IMR-90 (cell line): ENCODE measurements around the gene SVEP1. TPM values are rescaled to one million over a fixed set of nuclear protein-coding genes. Genes with fewer than 3 reads are reported as not detected.

ENCODE experiments used
- ATAC-seq: fragments of 200-7000 bp; cut with Tn5 transposase; 2 replicates; pipeline ENCODE4 v1.9.1; 2020; ENCODE audit warnings: low read depth, mild to moderate bottlenecking, moderate library complexity
- BruUV-seq: library from RNA; stranded (reverse); fragments of 400-500 nt; replicated peaks from 2 replicates; lab custom pipeline; 2021; lab: Mats Ljungman, UMichigan
- CTCF ChIA-PET: fragments of 300-600 bp; formaldehyde crosslinking; extraction: SDS; loops from one replicate; lab custom pipeline; 2021; ENCODE audit warnings: antibody characterized with exemption; lab: Yijun Ruan, JAX
- POLR2A ChIA-PET: fragments of 300-600 bp; sonication (Branson Sonifier 250); formaldehyde crosslinking; loops from one replicate; lab custom pipeline; 2022; ENCODE audit warnings: antibody characterized with exemption; ENCODE audit not compliant: unreplicated experiment; lab: Charles Lee
- DNase-seq: peaks from one replicate; pipeline ENCODE4 v3.0.0; 2013
- H2AFZ ChIP-seq: replicated peaks from 2 replicates; pipeline ENCODE3; 2013; ENCODE audit warnings: low read length, mild to moderate bottlenecking; ENCODE audit not compliant: poor library complexity
- H2AK5ac ChIP-seq: 2 replicates; pipeline ENCODE4 v1.6.1; 2013; ENCODE audit warnings: low read depth, low read length, inconsistent platforms
- H2AK9ac ChIP-seq: replicated peaks from 2 replicates; pipeline ENCODE3; 2013; ENCODE audit warnings: mild to moderate bottlenecking, low read depth, low read length, moderate library complexity; ENCODE audit not compliant: poor library complexity
- H2BK120ac ChIP-seq: 2 replicates; pipeline ENCODE4 v1.6.1; 2013; ENCODE audit warnings: low read depth, low read length, inconsistent platforms
- H2BK15ac ChIP-seq: 3 replicates; pipeline ENCODE4 v1.6.1; 2013; ENCODE audit warnings: low read depth, low read length, inconsistent platforms
- H2BK20ac ChIP-seq: 2 replicates; pipeline ENCODE4 v1.6.1; 2013; ENCODE audit warnings: low read depth, mild to moderate bottlenecking, inconsistent platforms, low read length, moderate library complexity
- H2BK5ac ChIP-seq: 2 replicates; pipeline ENCODE4 v1.6.1; 2013; ENCODE audit warnings: mild to moderate bottlenecking, low read depth, low read length, inconsistent platforms; ENCODE audit not compliant: poor library complexity, severe bottlenecking
- H3K14ac ChIP-seq: replicated peaks from 2 replicates; pipeline ENCODE4 v1.6.1; 2013; ENCODE audit warnings: low read depth, low read length, inconsistent platforms
- H3K18ac ChIP-seq: 2 replicates; pipeline ENCODE4 v1.6.1; 2013; ENCODE audit warnings: low read depth, low read length, control low read depth
- H3K23ac ChIP-seq: 2 replicates; pipeline ENCODE4 v1.6.1; 2013; ENCODE audit warnings: low read depth, low read length, inconsistent platforms
- H3K27ac ChIP-seq: 2 replicates; pipeline ENCODE4 v1.5.1; 2013; ENCODE audit warnings: mild to moderate bottlenecking, control low read depth, low read length; ENCODE audit not compliant: insufficient read depth
- H3K27me3 ChIP-seq: 2 replicates; pipeline ENCODE4 v1.6.1; 2013; ENCODE audit warnings: low read length; ENCODE audit not compliant: control insufficient read depth, insufficient read depth
- H3K36me3 ChIP-seq: 2 replicates; pipeline ENCODE4 v1.6.1; 2013; ENCODE audit warnings: low read length, mixed read lengths; ENCODE audit not compliant: control insufficient read depth, insufficient read depth
- H3K4ac ChIP-seq: 2 replicates; pipeline ENCODE4 v1.6.1; 2013; ENCODE audit warnings: low read depth, low read length, inconsistent platforms
- H3K4me1 ChIP-seq: 2 replicates; pipeline ENCODE4 v1.6.1; 2013; ENCODE audit warnings: low read length, mixed read lengths; ENCODE audit not compliant: control insufficient read depth, insufficient read depth
- H3K4me2 ChIP-seq: 2 replicates; pipeline ENCODE4 v1.6.1; 2013; ENCODE audit warnings: low read depth, mild to moderate bottlenecking, control low read depth, low read length, moderate library complexity
- H3K4me3 ChIP-seq: 2 replicates; pipeline ENCODE4 v1.5.1; 2013; ENCODE audit warnings: low read depth, mild to moderate bottlenecking, control low read depth, low read length, moderate library complexity; ENCODE audit not compliant: insufficient read depth
- H3K56ac ChIP-seq: 2 replicates; pipeline ENCODE4 v1.6.1; 2013; ENCODE audit warnings: low read length, inconsistent platforms; ENCODE audit not compliant: insufficient read depth; ENCODE audit errors: extremely low read depth
- H3K79me1 ChIP-seq, 2 experiments: 2 replicates each; pipeline ENCODE4 v1.6.1; 2013; ENCODE audit warnings: low read length in 2 of 2, inconsistent platforms in 1 of 2, low read depth in 1 of 2
- H3K9ac ChIP-seq: 2 replicates; pipeline ENCODE4 v1.6.1; 2013; ENCODE audit warnings: low read depth, low read length, control low read depth
- H3K9me1 ChIP-seq: 2 replicates; pipeline ENCODE4 v1.6.1; 2013; ENCODE audit warnings: low read length, inconsistent platforms; ENCODE audit not compliant: insufficient read depth
- H3K9me3 ChIP-seq: 2 replicates; pipeline ENCODE4 v1.6.1; 2013; ENCODE audit warnings: low read length; ENCODE audit not compliant: control insufficient read depth, insufficient read depth
- H4K20me1 ChIP-seq: 2 replicates; pipeline ENCODE4 v1.6.1; 2013; ENCODE audit warnings: low read length, inconsistent platforms; ENCODE audit not compliant: insufficient read depth
- H4K5ac ChIP-seq: 2 replicates; pipeline ENCODE4 v1.6.1; 2013; ENCODE audit warnings: mild to moderate bottlenecking, low read depth, low read length, control low read depth
- H4K8ac ChIP-seq, 2 experiments: 2 replicates each; pipeline ENCODE4 v1.6.1; 2013; ENCODE audit warnings: low read depth in 2 of 2, low read length in 2 of 2, control low read depth in 1 of 2, inconsistent platforms in 1 of 2
- H4K91ac ChIP-seq: 2 replicates; pipeline ENCODE4 v1.6.1; 2013; ENCODE audit warnings: low read depth, low read length, inconsistent platforms; ENCODE audit not compliant: insufficient read depth
- BHLHE40 ChIP-seq: fragments of 150-350 bp; IDR thresholded peaks from 2 replicates; pipeline ENCODE4 v1.6.1; 2016; ENCODE audit warnings: mild to moderate bottlenecking, low read depth, low read length
- CEBPB ChIP-seq: IDR thresholded peaks from 2 replicates; pipeline ENCODE4 v1.6.1; 2012; ENCODE audit warnings: low read depth, low read length, improper control_type of control experiment
- MXI1 ChIP-seq: IDR thresholded peaks from 2 replicates; pipeline ENCODE4 v1.6.1; 2012; ENCODE audit warnings: low read depth, mild to moderate bottlenecking, low read length, moderate library complexity, borderline replicate concordance
- dilution Hi-C: fragments of 300-500 bp; cut with HindIII; formaldehyde crosslinking; loops from one replicate; pipeline ENCODE4 v1.14.3; 2018; ENCODE audit warnings: low sequenced_read_pairs; ENCODE audit not compliant: unreplicated experiment
- in situ Hi-C: fragments of 300-500 bp; cut with MboI; formaldehyde crosslinking; loops from 3 replicates; pipeline ENCODE4 v1.14.3; 2019; ENCODE audit warnings: low sequenced_read_pairs, inconsistent platforms, mixed read lengths
- intact Hi-C: fragments of 100-400 bp; cut with micrococcal nuclease; formaldehyde crosslinking; loops from 2 replicates; pipeline ENCODE4 v1.10.0; 2022
- polyA plus RNA-seq, 3 experiments: library from polyadenylated mRNA; depleted of rRNA; stranded (reverse); fragments of >200 nt; gene quantifications; 2 replicates each; pipeline ENCODE4 v1.2.3, GENCODE V29; 2012; ENCODE audit warnings: low replicate concordance in 1 of 3
- total RNA-seq: library from RNA; depleted of rRNA; stranded (reverse); fragments of >200 nt; gene quantifications from 2 replicates; pipeline ENCODE4 v1.2.3, GENCODE V29; 2012

SVEP1 gene
- total and polyA plus RNA-seq, 2 of the 4 experiments (the other 2 are of a cell fraction), result 4.8 to 16.7 TPM

- no peak for TF ChIP-seq BHLHE40
- no peak for TF ChIP-seq MXI1
- 0 out of 2 replicates have a peak, but pooled peaks have one; percentile 4 for TF ChIP-seq CEBPB
- Histone ChIP-seq H2BK5ac (no peak overlapping the region), H3K56ac (no peak overlapping the region), H3K27me3 (no peaks in the 10 kb centered on the region), H3K79me1 (no peaks in the 10 kb centered on the region), H3K4me1 (no peaks in the 10 kb centered on the region), H3K18ac (no peak overlapping the region), H4K5ac (no peak overlapping the region), H3K9ac (no peak overlapping the region), H4K8ac (no peak overlapping the region), H3K9me1 (no peaks in the 10 kb centered on the region), H3K4ac (no peak overlapping the region), H3K4me3 (no peak overlapping the region), H2BK120ac (no peak overlapping the region), H2AK5ac (no peak overlapping the region), H2BK15ac (no peak overlapping the region), H2BK20ac (no peak overlapping the region), H3K14ac (no peak overlapping the region), H4K20me1 (no peaks in the 10 kb centered on the region), H3K36me3 (peaks cover 26% of the 10 kb centered on the region), H3K4me2 (no peak overlapping the region), H2AFZ (no peak overlapping the region), H4K91ac (no peak overlapping the region), H3K9me3 (no peaks in the 10 kb centered on the region), H2AK9ac (no peak overlapping the region), H3K27ac (no peak overlapping the region), H3K23ac (no peak overlapping the region)
- DNase-seq (no peak), ATAC-seq (no peak)
- POLR2A ChIA-PET, result no interaction called here
- intact Hi-C loops (no loop called here), dilution Hi-C loops (no loop called here), in situ Hi-C loops (no loop called here)
- CTCF ChIA-PET, result no interaction called here
- no TSS peak for BruUV-seq
Measured at GRCh38 chr9:110487196-110487595, 92.3 kb downstream of the SVEP1 start.
